ENCODE results near the gene PMS2. TPM values are rescaled to one million over a fixed set of nuclear protein-coding genes. Genes with fewer than 3 reads are reported as not detected.
A peak's percentile ranks its signal among the peaks of the same experiment; 100 is the strongest.

PMS2 gene
- total RNA-seq, 4 donors from 2014 or later: 14.9 to 23.2 (median 21.6) TPM

- DNase-seq (ENCODE audit: low spot score in 2 of 2): no peak
- intact Hi-C loops (cut with DNase I; ENCODE audit: low total_unique reads): no loop called here
- WGBS, 2 donors: 96 to 100% methylated on average over 1 of the region's 1 CpG
- H3K4me3 ChIP-seq (ENCODE audit: low read depth, poor library complexity, severe bottlenecking): no peak overlapping the region
- TF ChIP-seq POLR2A (IDR thresholded peaks at IDR 0.05): no peak
- no peak for TF ChIP-seq CTCF (IDR thresholded peaks at IDR 0.05)
Measured at GRCh38 chr7:6027806-6028365, 19.0 kb upstream of the PMS2 start.

GRCh38 chr7:6026820-6027311, 18.0 kb upstream of the PMS2 start:
- no peak overlapping the region for H3K4me3 ChIP-seq (ENCODE audit: low read depth, poor library complexity, severe bottlenecking)
- TF ChIP-seq CTCF (IDR thresholded peaks at IDR 0.05) (no peak), POLR2A (IDR thresholded peaks at IDR 0.05) (no peak)
- WGBS, 2 donors: 71 to 77% methylated on average over 12 of the region's 12 CpGs
- no peak for DNase-seq (ENCODE audit: low spot score in 2 of 2)
- intact Hi-C loops (cut with DNase I; ENCODE audit: low total_unique reads): no loop called here

GRCh38 chr7:6026011-6026819, 17.4 kb upstream of the PMS2 start:
- intact Hi-C loops (cut with DNase I; ENCODE audit: low total_unique reads): no loop called here
- DNase-seq (ENCODE audit: low spot score in 2 of 2): peak; percentile 56 to 90
- WGBS, 2 donors: 74 to 75% methylated on average over 22 of the region's 22 CpGs
- no peak overlapping the region for H3K4me3 ChIP-seq (ENCODE audit: low read depth, poor library complexity, severe bottlenecking)
- TF ChIP-seq CTCF (IDR thresholded peaks at IDR 0.05): no peak
- no peak for TF ChIP-seq POLR2A (IDR thresholded peaks at IDR 0.05)

GRCh38 chr7:6023974-6024435, 15.2 kb upstream of the PMS2 start:
- 75 to 80% methylated on average over 7 of the region's 7 CpGs for WGBS, 2 donors
- intact Hi-C loops (cut with DNase I; ENCODE audit: low total_unique reads): no loop called here
- H3K4me3 ChIP-seq (ENCODE audit: low read depth, poor library complexity, severe bottlenecking): no peak overlapping the region
- TF ChIP-seq POLR2A (IDR thresholded peaks at IDR 0.05): no peak
- TF ChIP-seq CTCF (IDR thresholded peaks at IDR 0.05): no peak
- no peak for DNase-seq (ENCODE audit: low spot score in 2 of 2)

GRCh38 chr7:6022707-6023106, 13.9 kb upstream of the PMS2 start:
- no peak overlapping the region for H3K4me3 ChIP-seq (ENCODE audit: low read depth, poor library complexity, severe bottlenecking)
- WGBS, 2 donors: 91 to 92% methylated on average over 3 of the region's 3 CpGs
- no peak for TF ChIP-seq POLR2A (IDR thresholded peaks at IDR 0.05)
- no peak for TF ChIP-seq CTCF (IDR thresholded peaks at IDR 0.05)
- no peak for DNase-seq (ENCODE audit: low spot score in 2 of 2)
- intact Hi-C loops (cut with DNase I; ENCODE audit: low total_unique reads): no loop called here
